GM12878 (cell line): ENCODE data around the gene PPP4R4. TPM values are rescaled to one million over a fixed set of nuclear protein-coding genes. Genes with fewer than 3 reads are reported as not detected.

Source experiments
- ATAC-seq: fragments of 200-7000 bp; cut with Tn5 transposase; 3 replicates; pipeline ENCODE4 v1.9.1; 2020; ENCODE audit warnings: mild to moderate bottlenecking, moderate library complexity
- BruUV-seq: library from RNA; stranded (reverse); fragments of 400-500 nt; replicated peaks from 2 replicates; lab custom pipeline; 2021; lab: Mats Ljungman, UMichigan
- CTCF ChIA-PET: fragments of 300-600 bp; sonication (Branson Sonifier 250); formaldehyde crosslinking; extraction: SDS; loops from one replicate; lab custom pipeline; 2021; ENCODE audit warnings: inconsistent platforms; lab: Yijun Ruan, JAX
- POLR2A ChIA-PET: fragments of 350-600 bp; formaldehyde crosslinking; extraction: SDS; loops from one replicate; lab custom pipeline; 2021; ENCODE audit warnings: inconsistent platforms; lab: Charles Lee
- RAD21 ChIA-PET: fragments of 300-600 bp; sonication (Branson Sonifier 250); formaldehyde crosslinking; loops from one replicate; lab custom pipeline; 2023; ENCODE audit warnings: antibody characterized with exemption; ENCODE audit not compliant: unreplicated experiment; lab: Charles Lee
- SMC1A ChIA-PET: fragments of 300-600 bp; sonication (Branson Sonifier 250); formaldehyde crosslinking; loops from one replicate; lab custom pipeline; 2023; ENCODE audit not compliant: unreplicated experiment, uncharacterized antibody; lab: Charles Lee
- DNase-seq: peaks from one replicate; pipeline ENCODE4 v3.0.0-alpha.2; 2011; ENCODE audit warnings: low read depth, low spot score
- FAIRE-seq: peaks from 3 replicates; lab custom pipeline; 2011; peaks lifted over from hg19 to GRCh38; lab: Jason Lieb, UNC
- H2AFZ ChIP-seq: 2 replicates; pipeline ENCODE4 v1.6.0; 2011; ENCODE audit warnings: low read depth, low read length, control low read depth; ENCODE audit not compliant: control insufficient read depth
- H3K27ac ChIP-seq: 2 replicates; pipeline ENCODE4 v1.5.1; 2011; ENCODE audit warnings: control low read depth; ENCODE audit not compliant: control insufficient read depth, insufficient read depth
- H3K27me3 ChIP-seq, 2 experiments: replicated peaks in 1 of 2; 2 replicates each; pipeline versions ENCODE4 v1.6.0 to v1.6.1; 2011; ENCODE audit warnings: low read length in 1 of 2; ENCODE audit not compliant: control insufficient read depth in 2 of 2, insufficient read depth in 2 of 2
- H3K36me3 ChIP-seq, 2 experiments: 2 replicates each; pipeline ENCODE4 v1.5.1; 2011; ENCODE audit warnings: low read length in 1 of 2; ENCODE audit not compliant: control insufficient read depth in 2 of 2, insufficient read depth in 2 of 2
- H3K4me1 ChIP-seq: 2 replicates; pipeline ENCODE4 v1.6.1; 2011; ENCODE audit warnings: mild to moderate bottlenecking, low read length, moderate library complexity, mixed read lengths; ENCODE audit not compliant: control insufficient read depth, insufficient read depth
- H3K4me2 ChIP-seq: 2 replicates; pipeline ENCODE4 v1.6.0; 2011; ENCODE audit warnings: control low read depth; ENCODE audit not compliant: control insufficient read depth, insufficient read depth
- H3K4me3 ChIP-seq: fragments of 200-600 bp; sonication (generic); 2 replicates; pipeline ENCODE4 v1.5.1; 2016
- H3K79me2 ChIP-seq: 2 replicates; pipeline ENCODE4 v1.6.0; 2011; ENCODE audit warnings: low read length; ENCODE audit not compliant: control insufficient read depth, insufficient read depth
- H3K9ac ChIP-seq: 2 replicates; pipeline ENCODE4 v1.8.0; 2011; ENCODE audit warnings: low read length, control low read depth, mixed read lengths; ENCODE audit not compliant: control insufficient read depth, insufficient read depth
- H3K9me3 ChIP-seq: replicated peaks from 3 replicates; pipeline ENCODE4 v1.5.1; 2011; ENCODE audit warnings: mild to moderate bottlenecking, low read length; ENCODE audit not compliant: control insufficient read depth, insufficient read depth
- H4K20me1 ChIP-seq: 2 replicates; pipeline ENCODE4 v1.6.0; 2011; ENCODE audit not compliant: control insufficient read depth, insufficient read depth
- CREM ChIP-seq: IDR thresholded peaks from 2 replicates; pipeline ENCODE4 v1.6.1; 2014; ENCODE audit warnings: antibody characterized with exemption, low read depth
- FOXM1 ChIP-seq: IDR thresholded peaks from 2 replicates; pipeline ENCODE4 v1.6.1; 2012; ENCODE audit warnings: low read depth, mild to moderate bottlenecking, inconsistent platforms, low read length, moderate library complexity
- IRF3 ChIP-seq: fragments of 450-650 bp; IDR thresholded peaks from 2 replicates; pipeline ENCODE4 v1.6.1; 2014; ENCODE audit warnings: mild to moderate bottlenecking
- JUND ChIP-seq: IDR thresholded peaks from 2 replicates; pipeline ENCODE4 v1.6.1; 2012; ENCODE audit warnings: low read depth, mild to moderate bottlenecking, low read length, improper control_type of control experiment, moderate library complexity
- MLLT1 ChIP-seq: fragments of 450-650 bp; IDR thresholded peaks from 2 replicates; pipeline ENCODE4 v1.6.1; 2016; ENCODE audit warnings: mild to moderate bottlenecking
- PBX3 ChIP-seq: IDR thresholded peaks from 2 replicates; pipeline ENCODE4 v1.6.1; 2011; ENCODE audit warnings: mild to moderate bottlenecking, low read depth, low read length, moderate library complexity; ENCODE audit not compliant: insufficient replicate concordance
- SIX5 ChIP-seq: IDR thresholded peaks from 2 replicates; pipeline ENCODE4 v1.6.1; 2011; ENCODE audit warnings: mild to moderate bottlenecking, low read depth, low read length, moderate library complexity; ENCODE audit not compliant: severe bottlenecking
- SKIL ChIP-seq: fragments of 450-650 bp; IDR thresholded peaks from 2 replicates; pipeline ENCODE4 v1.6.1; 2017; ENCODE audit warnings: mild to moderate bottlenecking, low read depth, inconsistent platforms; ENCODE audit not compliant: poor library complexity, severe bottlenecking
- STAT3 ChIP-seq: IDR thresholded peaks from 2 replicates; pipeline ENCODE4 v1.6.1; 2011; ENCODE audit warnings: low read depth, low read length, improper control_type of control experiment
- TCF12 ChIP-seq: IDR thresholded peaks from 2 replicates; pipeline ENCODE4 v1.6.1; 2011; ENCODE audit warnings: low read depth, mild to moderate bottlenecking, low read length
- TCF7 ChIP-seq: IDR thresholded peaks from 2 replicates; pipeline ENCODE4 v1.6.1; 2014; ENCODE audit warnings: antibody characterized with exemption, borderline replicate concordance
- USF1 ChIP-seq: IDR thresholded peaks from 2 replicates; pipeline ENCODE4 v1.6.1; 2011; ENCODE audit warnings: borderline replicate concordance, low read depth, mild to moderate bottlenecking, moderate library complexity, mixed read lengths, low read length; ENCODE audit not compliant: insufficient read depth; ENCODE audit errors: extremely low read length
- ZBTB11 ChIP-seq: fragments of 450-650 bp; formaldehyde crosslinking; IDR thresholded peaks from 2 replicates; pipeline ENCODE4 v1.5.0; 2022; ENCODE audit warnings: mild to moderate bottlenecking, missing genetic modification characterization
- WGBS: methylation state at CpG from one replicate; pipeline ENCODE4 v1.1.6; 2016; ENCODE audit warnings: low lambda C conversion rate; ENCODE audit not compliant: insufficient replicate concordance, insufficient coverage; ENCODE audit errors: missing lambda C conversion rate; 5-methylcytosine and 5-hydroxymethylcytosine counted together
- in situ Hi-C: fragments of 300-500 bp; cut with MboI; formaldehyde crosslinking; loops from 9 replicates; pipeline ENCODE4 v1.14.3; 2018; ENCODE audit warnings: mixed read lengths
- intact Hi-C: fragments of 100-400 bp; cut with micrococcal nuclease; formaldehyde crosslinking; loops from one replicate; pipeline ENCODE4 v1.14.2; 2022; ENCODE audit not compliant: unreplicated experiment
- polyA plus RNA-seq, 11 experiments: library from polyadenylated mRNA; depleted of rRNA in 4 of 11; unstranded in 6 of 11; stranded (reverse) in 5 of 11; fragments of >200 nt; fragmentation: Nextera tagmentation in 4 of 11; fragmentation: Illumina TruSeq in 1 of 11; extraction: Ambion mirVana in 4 of 11; extraction: Trizol in 1 of 11; gene quantifications; 1 replicate in 1 of 11; 2 replicates in 10 of 11; pipeline versions ENCODE4 v1.2.1 to v1.2.3, GENCODE V29; 2011 to 2016; ENCODE audit warnings: inconsistent platforms in 2 of 11, missing spikeins in 2 of 11, low read depth in 1 of 11
- total RNA-seq, 4 experiments: library from RNA; depleted of rRNA in 3 of 4; stranded (reverse); fragments of >200 nt in 3 of 4; fragmentation: Illumina TruSeq in 1 of 4; extraction: Trizol in 1 of 4; gene quantifications; 2 replicates each; pipeline versions ENCODE4 v1.2.1 to v1.2.3, GENCODE V29; 2013 to 2021

Gene PPP4R4
- total and polyA plus RNA-seq, 10 of the 15 experiments (the other 5 are each of a cell fraction or from before 2014, with no cell fraction given): 0.01 to 0.13 (median 0.08) TPM; not detected in 4

- H3K9me3 ChIP-seq: no peaks in the 10 kb centered on the region
- intact Hi-C loops: no loop called here
- ChIA-PET POLR2A (no interaction called here), RAD21 (no interaction called here), SMC1A (no interaction called here), CTCF (no interaction called here)
- H3K9ac ChIP-seq: no peak overlapping the region
- DNase-seq: no peak
- H3K4me3 ChIP-seq: no peak overlapping the region
- H2AFZ ChIP-seq: no peak overlapping the region
- no peak overlapping the region for H3K4me2 ChIP-seq
- H3K27ac ChIP-seq: no peak overlapping the region
- H3K4me1 ChIP-seq: no peaks in the 10 kb centered on the region
- H3K27me3 ChIP-seq: no peaks in the 10 kb centered on the region; a peak in 1 of 4 replicates
- no peak for ATAC-seq
- no peaks in the 10 kb centered on the region for H3K79me2 ChIP-seq
- BruUV-seq: no TSS peak
- no peak for FAIRE-seq
- in situ Hi-C loops: no loop called here
- no peaks in the 10 kb centered on the region for H3K36me3 ChIP-seq
- 45% methylated on average over 2 of the region's 2 CpGs for WGBS
- no peaks in the 10 kb centered on the region for H4K20me1 ChIP-seq
- TF ChIP-seq JUND (no peak), TCF7 (no peak), PBX3 (no peak), ZBTB11 (CRISPR knock-in tag) (no peak), USF1 (no peak), IRF3 (no peak), SKIL (no peak), SIX5 (no peak), MLLT1 (no peak), STAT3 (no peak), FOXM1 (no peak), CREM (no peak), TCF12 (no peak)
These were observed 65.3 kb downstream of the PPP4R4 start for GRCh38 chr14:94239406-94239805.
